Right ventricle myocardium superior (tissue), 1 donor: Measurements from ENCODE around the gene PRR14L. TPM values are rescaled to one million over a fixed set of nuclear protein-coding genes. Genes with fewer than 3 reads are reported as not detected.
"Not testable (repeated sequence)": the region's sequence is repeated elsewhere in the genome, so short reads cannot be mapped to it uniquely, and the experiment has no call there.

Experiments
- ATAC-seq: fragments of 200-7000 bp; cut with Tn5 transposase; one replicate; pipeline ENCODE4 v1.9.1; 2020; ENCODE audit warnings: mild to moderate bottlenecking; ENCODE audit not compliant: poor library complexity
- DNase-seq: peaks from one replicate; pipeline ENCODE4 v3.0.0-alpha.2; 2020
- intact Hi-C: fragments of 100-400 bp; cut with DNase I; formaldehyde crosslinking; loops from one replicate; pipeline ENCODE4 v1.11.2; 2022
- total RNA-seq: library from RNA; stranded (reverse); fragmentation: NEBNext Ultra II Directional; extraction: Animal tissue kit (Norgen Biotek cat#: 25700); gene quantifications from one replicate; pipeline ENCODE4 v1.2.1, GENCODE V29; 2021
- donor health status: DM: no; HTN: yes; CAD: no; lungs with severe emphysema.

Gene PRR14L
- total RNA-seq, 1 donor from 2014 or later: 17.8 TPM

DNA sequence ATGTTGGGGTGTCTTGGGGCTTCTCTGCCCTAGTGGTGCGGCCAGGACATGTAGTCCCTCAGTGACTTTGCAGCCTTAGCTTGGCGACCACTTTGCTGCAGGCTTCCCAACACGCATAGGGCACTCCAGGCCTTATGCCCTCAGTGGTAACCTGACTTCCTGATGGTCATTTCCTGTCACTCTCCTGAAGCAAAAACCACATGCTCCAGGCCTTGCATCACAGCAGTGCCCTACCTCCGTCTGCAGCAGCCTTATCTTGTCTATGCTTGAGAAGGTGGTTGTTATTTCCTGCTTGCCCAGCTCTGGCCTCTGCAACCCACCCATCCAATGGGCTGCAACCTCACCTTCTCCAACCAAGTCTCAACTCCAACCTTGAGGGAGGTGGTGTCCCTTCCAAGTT, 54.5 kb downstream of the PRR14L start:
- ATAC-seq (no peak), DNase-seq (no peak)
- intact Hi-C loops: no loop called here

DNA sequence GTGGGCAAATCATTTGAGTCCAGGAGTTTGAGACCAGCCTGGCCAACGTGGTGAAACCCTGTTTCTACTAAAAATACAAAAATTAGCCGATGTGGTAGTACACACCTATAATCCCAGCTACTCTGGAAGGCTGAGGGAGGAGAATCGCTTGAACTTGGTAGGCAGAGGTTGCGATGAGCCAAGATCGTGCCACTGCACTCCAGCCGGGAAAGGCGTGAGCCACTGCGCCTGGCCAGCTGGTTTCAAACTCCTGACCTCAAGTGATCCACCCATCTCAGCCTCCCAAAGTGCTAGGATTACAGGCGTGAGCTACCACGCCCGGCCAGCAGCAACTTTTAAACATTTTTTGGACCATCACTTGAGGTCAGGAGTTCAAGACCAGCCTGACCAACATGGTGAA, 55.9 kb downstream of the PRR14L start:
- intact Hi-C loops, DNase-seq, ATAC-seq: not testable (repeated sequence)

DNA sequence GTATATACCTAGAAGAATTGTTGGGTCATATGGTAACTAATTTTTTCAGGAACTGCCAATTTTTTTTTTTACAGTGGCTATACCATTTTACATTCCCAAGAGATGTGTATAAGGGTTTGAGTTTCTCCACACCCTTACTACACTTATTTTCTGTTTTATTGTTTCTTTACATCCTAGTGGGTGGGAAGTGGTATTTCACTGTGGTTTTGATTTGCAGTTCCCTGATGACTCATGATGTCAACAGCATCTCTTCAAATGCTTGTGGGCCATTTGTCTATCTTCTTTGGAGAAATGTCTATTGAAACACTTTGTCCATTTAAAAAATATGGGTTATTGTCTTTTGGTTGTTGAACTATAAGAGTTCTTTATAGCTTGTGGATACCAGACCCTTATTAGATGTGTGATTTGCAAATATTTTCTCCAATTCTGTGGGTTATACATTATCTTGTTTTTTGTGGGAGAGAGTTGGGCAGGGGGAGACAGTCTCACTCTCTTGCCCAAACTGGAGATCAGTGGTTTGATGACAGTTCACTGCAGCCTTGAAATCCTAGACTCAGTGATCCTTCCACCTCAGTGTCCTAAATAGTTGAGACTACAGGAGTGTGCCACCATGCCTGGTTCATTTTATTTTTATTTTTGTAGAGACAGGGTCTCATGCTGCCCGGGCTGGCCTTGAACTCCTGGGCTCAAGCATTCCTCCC, 57.6 kb downstream of the PRR14L start:
- ATAC-seq: no peak
- intact Hi-C loops: no loop called here
- no peak for DNase-seq

DNA sequence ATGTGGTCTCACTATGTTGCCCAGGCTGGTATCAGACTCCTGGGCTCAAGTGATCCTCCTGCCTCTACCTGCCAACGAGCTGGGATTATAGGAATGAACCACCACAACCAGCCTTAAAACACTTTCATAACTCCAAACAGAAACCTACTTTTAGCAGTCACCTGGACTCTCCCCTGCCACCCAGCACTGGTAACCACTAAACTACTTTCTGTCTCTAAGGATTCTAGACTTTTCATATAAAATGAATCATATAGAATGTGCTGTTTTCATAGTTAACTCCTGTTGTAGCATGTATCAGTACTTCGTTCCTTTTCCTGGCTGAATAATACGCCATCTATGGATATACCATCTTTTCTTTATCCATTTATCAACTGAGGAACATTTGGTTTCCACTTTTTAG, 58.5 kb downstream of the PRR14L start:
- DNase-seq (no peak), ATAC-seq (no peak)
- intact Hi-C loops: no loop called here

DNA sequence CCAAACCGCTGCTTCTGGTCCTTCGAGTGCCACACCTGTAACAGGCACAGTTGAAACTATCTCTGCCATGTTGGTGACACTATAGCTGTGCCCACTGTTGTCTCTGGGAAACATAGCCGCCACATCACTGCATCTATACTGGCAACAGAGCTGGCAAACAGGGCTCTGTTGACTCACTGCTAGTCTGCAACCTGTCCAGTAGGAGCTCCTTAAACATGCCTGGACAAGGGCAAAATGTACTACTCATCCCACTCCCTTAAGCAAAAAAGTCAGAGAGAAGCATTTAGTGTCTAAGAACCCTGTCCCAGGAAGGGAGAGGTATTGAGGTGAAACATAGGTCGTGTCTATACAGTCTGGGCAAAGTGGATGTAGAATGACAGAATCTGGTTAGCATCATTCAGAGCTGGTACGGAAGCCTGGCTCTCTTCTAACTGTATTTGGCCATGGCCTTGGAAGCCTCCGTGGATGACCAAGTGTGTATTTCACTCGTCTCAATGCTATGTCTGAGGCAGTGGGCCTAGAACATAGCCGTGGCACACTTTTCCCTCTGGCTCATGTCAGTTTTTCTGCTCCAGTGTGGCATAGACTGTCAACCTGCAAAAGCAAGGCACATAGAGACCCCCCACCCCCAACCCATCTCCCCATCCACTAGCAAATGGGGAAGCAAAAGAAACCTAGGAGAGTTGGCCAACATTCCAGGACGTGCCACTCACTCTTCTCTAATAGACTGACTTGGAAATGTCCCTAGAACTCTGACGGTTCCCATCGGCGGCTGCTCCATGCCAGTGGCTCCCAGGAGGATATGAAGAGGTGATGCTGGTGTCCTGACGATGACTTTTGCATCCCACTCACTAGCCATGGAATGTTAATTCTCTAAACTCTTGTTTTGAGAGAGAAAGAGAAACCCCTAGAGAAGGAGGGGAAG, 66.5 kb downstream of the PRR14L start:
- no peak for ATAC-seq
- intact Hi-C loops: no loop called here
- no peak for DNase-seq

DNA sequence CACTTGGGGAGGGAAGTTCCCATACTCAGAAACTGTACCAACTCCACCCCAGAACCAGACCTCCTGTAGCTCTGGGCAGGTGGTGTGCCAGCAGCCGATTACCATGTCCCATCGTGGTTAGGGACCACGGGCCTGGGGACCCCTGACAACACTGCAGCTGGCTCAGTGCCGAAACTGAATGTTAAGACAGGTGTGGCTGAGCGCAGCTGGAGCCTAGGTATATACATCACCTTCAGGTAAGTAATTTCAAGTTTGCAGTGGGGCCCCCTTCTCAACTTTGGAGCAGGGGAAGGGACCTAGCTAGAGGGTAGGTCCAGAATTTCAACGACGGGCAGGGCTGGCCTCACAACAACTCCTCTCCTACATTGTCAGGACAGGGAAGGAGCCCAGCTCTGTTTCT, 67.2 kb downstream of the PRR14L start:
- no peak for ATAC-seq
- no peak for DNase-seq
- intact Hi-C loops: no loop called here

DNA sequence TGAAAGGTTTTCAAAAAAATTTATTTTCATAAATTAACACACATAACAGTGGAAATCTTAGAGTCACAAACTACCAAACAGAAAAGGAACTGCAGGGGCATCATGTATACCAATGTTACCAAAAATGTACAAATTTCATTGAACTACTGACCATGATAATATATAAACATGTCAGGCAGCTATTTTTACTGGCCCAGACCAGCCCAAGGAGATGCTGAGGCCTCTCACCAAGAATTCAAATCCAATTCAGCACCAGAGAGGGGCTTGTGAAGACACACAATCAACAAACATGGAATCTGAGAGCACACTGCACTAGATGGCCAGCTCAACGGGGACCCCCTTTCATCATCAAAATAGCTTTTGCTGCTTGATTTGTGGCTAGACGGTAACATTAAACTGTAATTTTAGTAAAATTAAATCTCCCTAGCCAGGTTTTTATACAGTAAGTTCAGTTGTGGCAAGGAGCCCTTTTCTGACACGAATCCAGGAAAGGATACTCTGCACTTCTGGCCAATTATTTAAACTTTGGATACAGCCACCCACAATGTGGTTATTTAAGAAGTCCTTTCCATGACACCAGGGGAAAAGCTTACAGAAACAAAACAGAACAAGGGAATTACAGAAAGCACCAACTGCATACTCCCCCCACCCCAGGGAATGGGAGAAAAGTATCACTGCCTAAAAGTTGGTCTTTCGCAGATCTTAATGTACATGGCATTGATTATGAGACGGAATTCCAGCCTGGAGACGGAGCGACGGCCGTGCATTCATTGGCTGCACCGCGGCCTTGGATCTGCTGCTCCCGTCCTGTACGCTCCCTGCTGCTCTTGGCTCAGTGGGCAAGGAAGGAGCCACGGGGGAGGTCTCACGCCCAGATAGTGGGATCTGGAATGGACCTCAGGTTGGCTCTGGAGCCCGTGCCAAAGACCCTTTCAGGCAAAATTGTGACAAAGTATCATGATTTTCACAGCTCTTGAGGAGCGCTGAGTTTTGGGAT, 68.3 kb downstream of the PRR14L start:
- DNase-seq (no peak), ATAC-seq (no peak)
- intact Hi-C loops: no loop called here

DNA sequence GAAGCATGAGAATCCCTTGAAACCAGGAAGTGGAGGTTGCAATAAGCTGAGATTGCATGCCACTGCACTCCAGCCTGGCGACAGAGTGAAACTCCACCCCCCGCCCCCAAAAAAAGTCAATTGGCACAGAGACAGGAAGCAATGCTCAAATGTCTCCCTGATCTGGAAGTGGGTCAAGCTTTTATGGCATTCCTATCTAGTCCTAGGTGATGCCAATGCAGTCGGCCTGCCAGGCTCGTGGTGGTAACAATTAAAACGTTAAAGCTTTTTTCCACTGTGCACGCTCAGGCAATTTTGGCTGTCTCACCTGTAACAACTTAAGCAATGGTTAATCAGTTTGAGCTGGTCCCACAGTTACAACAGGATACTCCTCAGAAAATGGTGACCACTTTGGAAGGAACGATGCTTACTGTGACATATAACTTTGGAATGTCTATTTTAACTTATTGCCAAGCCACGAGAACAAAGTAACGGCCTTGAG, 69.0 kb downstream of the PRR14L start:
- no peak for DNase-seq
- intact Hi-C loops: no loop called here
- ATAC-seq: peak; percentile 54

DNA sequence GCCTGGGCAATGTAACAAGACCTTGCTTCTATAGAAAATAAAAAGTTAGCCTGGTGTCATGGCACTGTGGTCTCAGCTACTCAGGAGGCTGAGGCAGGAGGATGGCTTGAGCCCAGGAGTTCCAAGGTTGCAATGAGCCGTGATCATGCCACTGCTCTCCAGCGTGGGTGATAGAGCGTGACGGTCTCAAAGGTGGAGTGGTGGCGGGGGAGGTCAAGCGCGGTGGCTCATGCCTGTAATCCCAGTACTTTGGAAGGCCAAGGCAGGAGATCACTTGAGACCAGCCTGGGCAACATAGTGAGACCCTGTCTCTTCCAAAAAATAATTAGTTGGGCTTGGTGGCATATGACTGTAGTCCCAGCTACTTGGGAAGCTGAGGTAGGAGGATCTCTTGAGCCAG, 71.2 kb downstream of the PRR14L start:
- intact Hi-C loops: no loop called here
- DNase-seq: no peak
- ATAC-seq: no peak

DNA sequence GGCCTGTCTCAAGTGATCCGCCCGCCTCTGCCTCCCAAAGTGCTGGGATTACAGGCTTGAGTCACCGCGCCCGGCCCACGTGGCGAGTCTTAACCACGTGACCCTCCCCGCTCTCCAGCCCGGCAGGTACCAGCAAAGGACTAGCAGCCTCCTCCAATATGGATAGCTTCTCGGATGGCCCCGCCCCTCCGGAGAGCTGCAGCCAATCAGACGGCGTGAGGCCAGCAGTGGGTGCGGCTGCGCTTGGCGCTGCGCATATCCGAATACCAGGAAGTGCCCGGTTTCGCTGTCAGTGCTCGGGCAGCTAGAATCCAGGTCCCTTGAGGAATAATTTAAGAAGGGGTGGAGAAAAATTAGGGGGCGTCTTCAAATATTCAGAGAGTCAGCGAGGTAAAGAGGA, 73.2 kb downstream of the PRR14L start:
- peak; percentile 98 for DNase-seq
- intact Hi-C loops: no loop called here
- peak; percentile 100 for ATAC-seq

DNA sequence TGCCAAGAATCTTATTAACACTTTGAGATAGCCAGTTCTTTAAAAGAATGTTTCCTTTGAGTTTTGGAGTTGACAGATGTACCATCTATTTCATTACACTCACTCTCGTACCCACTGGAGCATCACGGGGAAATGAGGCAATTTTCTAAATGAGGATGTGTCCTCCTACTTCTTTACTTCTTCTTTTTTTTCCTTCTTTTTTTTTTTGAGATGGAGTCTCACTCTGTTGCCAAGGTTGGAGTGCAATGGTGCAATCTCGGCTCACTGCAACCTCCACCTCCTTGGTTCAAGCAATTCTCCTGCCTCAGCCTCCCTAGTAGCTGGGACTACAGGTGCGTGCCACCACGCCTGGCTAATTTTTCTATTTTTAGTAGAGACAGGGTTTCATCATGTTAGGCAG, 75.7 kb downstream of the PRR14L start:
- ATAC-seq, intact Hi-C loops, DNase-seq: not testable (repeated sequence)

DNA sequence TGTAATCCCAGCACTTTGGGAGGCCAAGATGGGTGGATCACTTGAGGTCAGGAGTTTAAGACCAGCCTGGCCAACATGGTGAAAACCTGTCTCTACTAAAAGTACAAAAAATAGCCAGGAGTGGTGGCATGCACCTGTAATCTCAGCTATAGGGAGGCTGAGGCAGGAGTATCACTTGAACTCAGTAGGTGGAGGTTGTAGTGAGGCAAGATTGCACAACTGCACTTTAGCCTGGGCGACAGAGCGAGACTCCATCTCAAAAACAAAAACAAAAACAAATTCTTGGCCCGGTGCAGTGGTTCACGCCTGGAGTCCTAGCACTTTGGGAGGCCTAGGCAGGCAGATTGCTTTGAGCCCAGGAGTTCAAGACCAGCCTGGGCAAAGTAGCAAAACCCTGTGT, 81.1 kb downstream of the PRR14L start:
- intact Hi-C loops: loop anchor here (10.0 kb wide), 1 partner anchor 86 kb away; the partner anchor contains the start of genes DEPDC5 and PRR14L
- ATAC-seq, DNase-seq: not testable (repeated sequence)

DNA sequence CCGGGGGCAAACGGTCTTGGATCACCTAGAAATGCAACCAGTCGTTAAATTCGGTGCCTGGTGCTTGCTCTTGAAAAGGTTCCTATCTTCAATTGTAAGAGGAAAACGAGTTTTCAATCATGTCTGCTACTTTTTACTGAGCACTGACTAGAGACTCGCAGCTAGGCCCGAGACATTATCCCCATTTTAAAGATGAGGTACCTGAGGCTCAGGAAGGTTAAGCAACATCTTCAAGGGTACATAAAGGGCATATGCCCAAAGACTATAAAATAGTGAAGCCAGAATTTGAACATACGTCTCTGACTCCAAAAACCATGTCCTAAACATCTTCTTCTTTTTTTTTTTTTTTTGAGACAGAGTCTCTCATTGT, 87.3 kb downstream of the PRR14L start:
- DNase-seq: no peak
- intact Hi-C loops: loop anchor here (10.0 kb wide), 1 partner anchor 92 kb away; the partner anchor contains the start of genes DEPDC5 and PRR14L
- ATAC-seq: no peak

DNA sequence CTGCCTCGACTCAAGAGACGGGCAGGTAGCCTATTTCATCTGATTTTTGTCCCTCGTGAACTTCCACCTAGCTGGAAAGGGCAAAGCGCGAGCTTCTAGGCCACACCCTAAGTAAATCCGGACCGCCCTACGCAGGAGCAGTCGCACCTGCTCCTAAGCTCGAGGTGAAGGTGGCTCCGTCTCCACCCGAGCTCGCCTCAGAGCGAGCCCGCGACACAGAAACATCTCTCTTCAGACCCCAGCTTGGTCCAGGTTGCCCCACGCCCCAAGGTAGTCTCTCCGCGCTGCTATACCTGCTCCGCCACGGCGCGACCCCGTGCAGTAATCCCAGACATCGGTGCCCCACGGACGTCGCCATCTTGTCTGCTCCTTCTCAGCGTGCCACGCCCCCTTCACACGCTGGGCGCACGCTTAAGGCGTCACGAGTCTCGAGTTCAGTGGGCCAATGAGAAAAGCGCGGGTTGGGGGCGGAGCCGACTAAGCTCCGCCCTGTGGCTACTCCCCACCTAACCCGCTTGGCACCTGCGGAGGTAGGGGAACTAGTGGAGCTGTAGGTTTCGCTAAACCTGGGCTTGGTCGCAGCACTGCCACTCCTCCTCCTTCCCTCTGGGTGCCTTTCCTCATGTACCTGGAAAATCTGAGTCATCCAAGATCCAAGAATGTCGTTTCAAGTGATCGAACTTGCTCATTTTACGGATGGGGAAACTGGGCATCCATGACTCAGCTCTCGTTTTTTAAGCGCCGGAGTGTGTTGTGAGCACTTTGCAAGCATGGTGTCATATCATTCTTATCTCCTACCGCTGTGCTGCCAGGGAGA, 87.9 kb downstream of the PRR14L start, which contains the start of gene PISD:
Gene PISD, minus strand, starts transcription at position 365 of the 817 bp plus-strand sequence. Its CDS starts 7 bp downstream, at position 358.
- ATAC-seq (peak; percentile 100), DNase-seq (peak; percentile 98)
- intact Hi-C loops: loop anchor here (10.0 kb wide), 1 partner anchor 93 kb away; the partner anchor contains the start of genes DEPDC5 and PRR14L

DNA sequence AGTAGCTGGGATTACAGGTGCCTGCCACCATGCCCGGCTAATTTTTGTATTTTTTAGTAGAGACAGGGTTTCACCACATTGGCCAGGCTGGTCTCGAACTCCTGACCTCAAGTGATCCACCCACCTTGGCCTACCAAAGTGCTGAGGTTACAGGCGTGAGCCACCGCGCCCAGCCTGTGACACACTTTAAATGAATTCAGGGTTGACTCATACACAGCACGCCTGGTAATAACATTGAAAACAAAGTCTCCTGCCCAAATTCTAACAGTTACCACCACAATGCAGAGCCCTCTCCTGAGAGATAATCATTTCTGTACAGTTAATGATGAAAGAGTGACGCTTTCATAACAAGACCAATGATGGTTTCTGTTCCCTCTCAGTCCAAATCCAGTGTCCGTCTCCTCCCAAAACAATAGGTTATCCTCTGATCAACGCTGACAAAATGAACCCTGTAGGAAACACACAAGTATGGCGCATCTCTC, 89.0 kb downstream of the PRR14L start:
- DNase-seq, ATAC-seq: not testable (repeated sequence)
- intact Hi-C loops: loop anchor here (10.0 kb wide), 1 partner anchor 94 kb away; the partner anchor contains the start of genes DEPDC5 and PRR14L

DNA sequence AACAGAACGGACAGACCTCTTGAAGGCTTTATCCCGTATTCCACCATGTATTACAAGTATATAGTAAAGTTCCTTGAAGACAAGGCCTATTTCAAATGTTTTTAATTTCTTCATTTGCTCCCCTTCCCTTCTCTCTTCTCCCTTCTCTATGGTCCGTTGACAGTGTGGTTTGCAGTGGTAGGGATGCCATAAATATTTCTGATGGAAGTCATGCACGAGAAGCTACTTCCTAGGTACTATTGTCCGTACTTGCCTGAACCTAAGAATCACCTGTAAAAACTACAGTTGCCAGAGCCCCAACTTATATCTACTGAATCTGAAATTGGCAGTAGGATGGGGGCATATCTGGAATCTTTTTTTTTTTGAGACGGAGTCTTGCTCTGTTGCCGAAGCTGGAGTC, 90.7 kb downstream of the PRR14L start:
- intact Hi-C loops: no loop called here
- DNase-seq (no peak), ATAC-seq (no peak)

DNA sequence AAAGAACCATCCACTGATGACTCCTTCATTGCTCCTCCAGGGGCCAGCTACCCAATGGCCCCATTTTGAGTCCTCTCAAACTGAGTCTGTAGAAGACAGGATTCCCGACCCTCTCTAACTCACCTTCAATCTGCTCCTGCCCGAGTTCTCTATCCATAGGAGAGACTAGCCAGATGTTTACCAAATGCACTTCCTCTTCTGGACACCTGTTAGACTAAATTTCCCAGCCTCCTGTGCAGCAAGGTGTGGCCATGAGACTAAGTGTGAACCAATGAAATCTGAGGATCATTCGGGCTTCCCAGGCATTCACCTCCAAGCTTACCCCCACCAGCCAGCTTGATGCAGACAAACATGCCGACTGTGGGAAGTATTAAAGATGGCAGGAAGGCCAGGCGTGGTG, 95.5 kb downstream of the PRR14L start:
- ATAC-seq (no peak), DNase-seq (no peak)
- intact Hi-C loops: no loop called here
